Fibroblast of lung (primary cell): Measurements from ENCODE around the gene C1orf185.

ENCODE experiments used
- CTCF ChIP-seq, 2 donors: IDR thresholded peaks in 1 of 2; conservative IDR thresholded peaks in 1 of 2; 1 replicate in 1 of 2; 2 replicates in 1 of 2; pipeline ENCODE4 v1.5.1; 2011 to 2012; ENCODE audit warnings: low read length in 2 of 2, control low read depth in 1 of 2, inconsistent platforms in 1 of 2, low read depth in 1 of 2, mild to moderate bottlenecking in 1 of 2
- EZH2 ChIP-seq: IDR thresholded peaks from 2 replicates; pipeline ENCODE4 v1.5.1; 2012; ENCODE audit warnings: low read length, control low read depth, mild to moderate bottlenecking; ENCODE audit errors: missing control alignments

- TF ChIP-seq CTCF (conservative IDR thresholded peaks at IDR 0.05 in 1 of 2, IDR thresholded peaks at IDR 0.05 in 1 of 2; ENCODE audit: low read depth in 1 of 2, low read length in 2 of 2), result no peak
- no peak for TF ChIP-seq EZH2
These were observed 12.1 kb downstream of the C1orf185 start for GRCh38 chr1:51114137-51114536.
